ENCODE measurements around the gene MATCAP1. TPM values are rescaled to one million over a fixed set of nuclear protein-coding genes. Genes with fewer than 3 reads are reported as not detected.
A peak's percentile ranks its signal among the peaks of the same experiment; 100 is the strongest.

The MATCAP1 gene
- polyA plus RNA-seq, 5 donors = 50.9 to 64.6 (median 53.7) TPM

DNA sequence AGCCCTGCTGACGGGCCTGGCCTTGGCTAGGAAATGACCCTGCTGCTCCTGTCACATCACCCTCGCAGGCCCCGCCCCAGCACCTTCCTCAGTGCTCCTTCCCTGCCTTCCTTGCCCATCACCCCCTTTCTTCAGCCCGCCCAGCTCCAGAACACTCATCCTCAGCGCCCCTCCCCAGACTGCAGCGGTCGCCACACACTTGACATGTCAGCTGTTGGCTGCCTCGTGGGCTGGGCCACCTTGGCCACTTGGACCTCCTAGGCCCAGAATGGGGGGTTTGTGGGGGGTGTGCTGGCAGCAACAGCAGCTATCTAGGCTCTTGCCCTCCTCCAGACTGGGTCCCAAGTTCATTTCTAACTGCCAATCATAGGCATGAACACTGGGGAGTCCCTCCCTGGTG is 25.8 kb upstream of the MATCAP1 start:
- DNase-seq = no peak

GRCh38 chr16:67208154-67208896 is 24.6 kb upstream of the MATCAP1 start:
- no peak for DNase-seq

DNA sequence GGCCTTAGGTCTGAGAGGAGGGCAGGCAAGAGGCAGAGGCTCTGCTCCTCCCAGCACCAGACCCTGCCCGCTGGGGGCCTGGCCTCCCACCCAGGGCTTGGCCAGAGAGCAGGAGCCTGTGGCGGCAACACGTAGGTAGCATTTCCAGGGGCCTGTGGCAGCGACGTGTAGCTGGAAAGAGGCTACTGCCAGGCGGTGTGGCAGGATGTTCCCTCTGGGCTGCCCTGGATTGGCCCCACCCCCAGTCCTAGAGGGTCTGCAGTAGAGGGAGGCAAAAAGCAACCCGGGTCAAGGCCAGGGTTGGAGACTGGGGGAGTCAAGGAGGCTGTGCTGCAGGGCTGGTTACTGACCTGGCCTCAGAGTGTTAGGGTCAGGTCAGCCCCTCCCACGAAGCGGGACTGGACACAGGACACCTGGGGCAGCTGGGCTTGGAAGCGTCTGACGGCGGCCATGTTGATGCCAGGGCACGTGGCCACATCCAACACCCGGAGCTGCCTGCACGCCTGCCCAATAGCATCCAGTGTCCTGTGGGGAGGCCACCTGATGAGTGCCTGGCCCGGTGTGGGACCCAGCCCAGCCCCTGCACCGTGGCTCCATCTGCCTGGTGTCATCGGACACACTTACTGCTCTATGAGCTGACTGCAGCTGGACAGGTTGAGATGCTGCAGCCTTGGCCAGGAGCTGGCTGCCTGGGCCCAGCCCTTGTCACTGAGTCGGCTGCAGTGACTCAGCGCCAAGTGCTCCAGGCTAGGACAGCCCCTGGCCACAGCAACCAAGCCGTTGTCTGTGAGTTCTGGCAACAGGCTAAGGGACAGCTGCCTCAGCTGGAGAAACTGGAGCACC is 23.7 kb upstream of the MATCAP1 start:
- DNase-seq = no peak

- no peak for DNase-seq
These were observed 23.1 kb upstream of the MATCAP1 start for GRCh38 chr16:67206838-67207248.

DNA sequence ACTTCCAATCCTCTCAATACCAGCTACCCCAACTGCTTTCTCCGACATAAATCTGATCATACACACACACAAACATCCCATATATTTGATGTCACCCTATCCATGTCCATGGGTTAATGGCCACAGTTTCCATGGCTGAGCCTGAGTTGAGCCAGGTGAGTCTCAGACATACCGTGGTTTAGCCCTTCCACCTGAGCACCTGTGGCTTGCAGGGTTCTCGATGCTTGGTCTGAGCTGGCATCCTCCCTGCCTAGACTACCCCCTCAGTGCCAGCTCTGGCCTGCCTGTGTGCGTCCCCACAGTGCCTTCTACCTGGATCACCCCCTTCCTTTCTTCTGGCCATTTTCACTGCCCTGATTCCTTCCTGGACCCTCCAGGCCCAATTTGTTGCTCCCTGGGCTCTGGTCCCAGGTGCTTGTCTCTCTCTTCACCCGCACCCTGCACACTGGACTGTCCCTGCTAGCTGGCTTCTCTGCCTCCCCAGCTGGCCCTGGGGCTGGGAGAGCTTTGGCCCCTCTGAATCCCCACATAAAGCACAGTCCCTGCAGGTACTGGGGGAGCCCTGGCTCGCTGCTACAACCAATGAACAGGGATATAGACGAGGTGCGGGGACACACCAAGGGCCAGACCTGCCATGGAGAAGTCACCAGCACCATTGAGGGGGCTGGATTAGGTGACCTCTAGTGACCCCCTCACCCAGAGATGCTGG is 22.5 kb upstream of the MATCAP1 start:
- DNase-seq = no peak

DNA sequence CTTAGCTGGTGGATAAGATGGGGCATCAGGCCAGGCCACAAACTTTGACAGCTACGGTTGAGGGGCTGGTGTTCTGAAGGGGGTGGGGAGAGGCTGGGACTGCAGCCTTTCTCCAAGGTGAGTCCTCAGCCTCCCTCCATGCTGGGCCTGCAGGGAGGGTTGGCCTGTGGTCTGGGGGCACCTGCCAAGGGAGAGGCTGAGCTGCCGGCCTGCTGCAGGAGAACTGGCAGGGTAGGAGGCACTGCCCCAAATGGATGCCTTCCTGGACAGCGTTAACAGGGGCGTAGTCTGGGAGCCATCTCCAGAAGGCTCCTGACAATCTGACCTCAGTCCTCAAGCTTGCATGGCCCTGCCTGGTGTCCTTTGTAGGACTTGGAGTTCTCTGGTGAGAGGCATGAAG is 20.3 kb upstream of the MATCAP1 start:
- DNase-seq = no peak

DNA sequence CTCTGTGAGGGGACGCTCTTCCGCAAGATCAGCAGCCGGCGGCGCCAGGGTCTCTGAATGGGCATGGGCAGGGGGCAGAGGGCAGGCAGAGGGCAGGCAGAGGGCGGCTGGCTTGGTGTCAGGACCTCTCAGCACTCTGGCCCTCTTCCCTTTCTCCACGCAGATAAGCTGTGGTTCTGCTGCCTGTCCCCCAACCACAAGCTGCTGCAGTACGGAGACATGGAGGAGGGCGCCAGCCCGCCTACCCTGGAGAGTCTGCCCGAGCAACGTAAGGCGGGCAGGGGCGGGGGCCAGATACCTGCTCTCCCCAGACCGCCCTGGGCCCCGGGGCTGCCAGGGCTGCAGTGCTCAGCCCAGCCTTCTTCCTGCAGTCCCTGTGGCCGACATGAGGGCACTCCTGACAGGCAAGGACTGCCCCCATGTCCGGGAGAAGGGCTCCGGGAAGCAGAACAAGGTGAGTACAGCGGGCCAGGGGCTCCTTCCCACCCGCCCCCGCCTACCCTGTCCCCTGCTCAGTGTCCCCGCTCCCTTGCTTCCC is 19.3 kb upstream of the MATCAP1 start:
- DNase-seq = no peak

DNA sequence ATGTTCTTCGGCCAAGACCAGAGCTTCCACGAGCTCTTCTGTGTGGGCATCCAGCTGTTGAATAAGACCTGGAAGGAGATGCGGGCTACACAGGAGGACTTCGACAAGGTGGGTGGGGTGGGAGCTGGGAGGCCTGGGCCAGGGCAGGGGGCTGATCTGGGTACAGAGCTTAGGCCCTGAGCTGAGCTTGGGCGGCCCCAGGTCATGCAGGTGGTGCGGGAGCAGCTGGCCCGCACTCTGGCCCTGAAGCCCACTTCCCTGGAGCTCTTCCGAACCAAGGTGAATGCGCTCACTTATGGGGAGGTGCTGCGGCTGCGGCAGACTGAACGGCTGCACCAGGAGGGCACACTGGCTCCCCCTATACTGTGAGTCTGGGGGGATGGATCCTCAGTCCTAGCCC is 18.7 kb upstream of the MATCAP1 start:
- no peak for DNase-seq

- DNase-seq = no peak
These were observed 17.9 kb upstream of the MATCAP1 start for GRCh38 chr16:67201411-67202345.

- no peak for DNase-seq
These were observed 16.7 kb upstream of the MATCAP1 start for GRCh38 chr16:67200491-67200890.

GRCh38 chr16:67199808-67200198 is 16.0 kb upstream of the MATCAP1 start:
- no peak for DNase-seq

DNA sequence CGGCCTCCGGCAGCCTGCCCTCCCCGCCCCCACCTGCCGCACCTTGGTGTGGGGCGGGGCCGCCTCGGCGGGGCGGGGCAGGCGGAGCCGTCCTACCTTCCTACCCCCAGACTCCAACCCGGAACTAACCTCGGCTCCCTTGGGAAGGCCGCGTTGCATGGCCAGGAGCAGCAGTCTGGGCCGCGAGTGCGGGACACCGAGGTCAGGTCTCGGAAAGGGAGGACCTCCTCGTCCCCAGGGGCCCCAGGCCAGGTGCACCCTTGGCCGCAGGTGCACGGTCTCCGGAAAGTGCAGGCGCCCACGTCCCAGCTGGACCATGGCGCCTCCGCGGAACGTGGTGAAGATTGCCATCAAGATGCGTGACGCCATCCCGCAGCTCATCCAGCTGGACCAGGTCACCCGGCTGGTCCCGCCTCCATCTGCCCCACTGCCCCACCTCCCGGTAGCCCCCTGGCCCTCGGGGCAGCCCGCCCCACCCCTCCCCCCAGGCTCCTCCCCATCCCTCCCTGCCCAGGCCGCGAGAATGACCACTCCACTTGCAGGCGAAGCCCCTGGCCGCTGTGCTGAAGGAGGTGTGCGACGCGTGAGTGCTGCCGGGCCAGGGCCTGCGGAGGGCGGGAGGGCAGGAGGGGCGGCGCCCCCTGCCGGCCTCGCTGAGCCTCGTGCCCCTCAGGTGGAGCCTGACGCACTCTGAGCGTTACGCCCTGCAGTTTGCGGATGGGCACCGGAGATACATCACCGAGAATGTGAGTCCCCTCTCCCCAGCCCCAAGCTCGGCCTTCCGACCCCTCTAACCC is 15.4 kb upstream of the MATCAP1 start, which contains the start of gene ELMO3:
Gene ELMO3, plus strand, starts transcription at position 121 of the 797 bp plus-strand sequence. Its CDS starts 196 bp downstream, at position 317.
- DNase-seq = no peak

DNA sequence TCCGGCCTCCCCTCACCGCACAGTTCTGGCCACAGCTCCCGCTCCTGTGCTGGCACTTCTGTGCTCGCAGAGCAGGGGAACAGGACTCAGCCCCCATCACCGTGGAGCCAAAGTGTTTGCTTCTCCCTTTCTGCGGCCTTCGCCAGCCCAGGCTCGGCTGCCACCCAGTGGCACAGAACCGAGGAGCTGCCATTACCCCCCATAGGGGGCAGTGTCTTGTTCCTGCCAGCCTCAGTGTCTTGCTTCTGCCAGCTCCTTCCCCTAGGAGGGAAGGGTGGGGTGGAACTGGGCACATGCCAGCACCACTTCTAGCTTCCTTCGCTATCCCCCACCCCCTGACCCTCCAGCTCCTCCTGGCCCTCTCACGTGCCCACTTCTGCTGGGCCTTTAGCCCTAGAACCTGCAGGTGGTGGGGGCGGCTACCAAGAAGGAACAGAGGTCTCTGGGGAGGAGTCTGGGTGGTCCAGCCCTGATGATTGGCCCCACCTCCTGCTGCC is 14.5 kb upstream of the MATCAP1 start:
- peak in 1 of 2 donors; percentile 46 for DNase-seq

GRCh38 chr16:67197704-67198103 is 13.9 kb upstream of the MATCAP1 start:
- DNase-seq = no peak

- no peak for DNase-seq
These were observed 13.1 kb upstream of the MATCAP1 start for GRCh38 chr16:67196881-67197280.

GRCh38 chr16:67195676-67196075 is 11.9 kb upstream of the MATCAP1 start:
- DNase-seq = no peak

- DNase-seq = no peak
These were observed 10.5 kb upstream of the MATCAP1 start for GRCh38 chr16:67194260-67194659.

- DNase-seq = no peak
These were observed 9.8 kb upstream of the MATCAP1 start for GRCh38 chr16:67193536-67193935.

GRCh38 chr16:67192781-67193361 is 9.1 kb upstream of the MATCAP1 start:
- DNase-seq = no peak
